WI38 (cell line): ENCODE data around the gene TSPAN19.

Source experiments
- H3K4me3 ChIP-seq: 2 replicates; pipeline ENCODE4 v1.5.1; 2011; ENCODE audit warnings: low read depth, mild to moderate bottlenecking, control low read depth, low read length
- CTCF ChIP-seq: IDR thresholded peaks from 2 replicates; pipeline ENCODE4 v1.5.1; 2012; ENCODE audit warnings: low read depth, mild to moderate bottlenecking, control low read depth, low read length

TSPAN19 gene

GRCh38 chr12:85002778-85003296, 33.2 kb downstream of the TSPAN19 start:
- no peak for TF ChIP-seq CTCF
- H3K4me3 ChIP-seq: no peak overlapping the region

- no peak overlapping the region for H3K4me3 ChIP-seq
- TF ChIP-seq CTCF: no peak
Observed at GRCh38 chr12:85000729-85001128, 35.3 kb downstream of the TSPAN19 start.

- TF ChIP-seq CTCF: no peak
- H3K4me3 ChIP-seq: no peak overlapping the region
Observed at GRCh38 chr12:84998341-84998740, 37.7 kb downstream of the TSPAN19 start.

GRCh38 chr12:84996759-84997158, 39.3 kb downstream of the TSPAN19 start:
- no peak for TF ChIP-seq CTCF
- no peak overlapping the region for H3K4me3 ChIP-seq

- no peak overlapping the region for H3K4me3 ChIP-seq
- TF ChIP-seq CTCF: no peak
Observed at GRCh38 chr12:84995641-84996040, 40.4 kb downstream of the TSPAN19 start.

- TF ChIP-seq CTCF: no peak
- H3K4me3 ChIP-seq: no peak overlapping the region
Observed at GRCh38 chr12:84994426-84994825, 41.7 kb downstream of the TSPAN19 start.

GRCh38 chr12:84986586-84986985, 49.5 kb downstream of the TSPAN19 start:
- no peak overlapping the region for H3K4me3 ChIP-seq

More at GRCh38 chr12:84986586-84986985, 49.5 kb downstream of the TSPAN19 start:
- TF ChIP-seq CTCF: no peak
